HG03378 (cell line): ENCODE results near the gene ATP13A3.

Experiments used
- ATAC-seq: cut with Tn5 transposase; IDR thresholded peaks from one replicate; pipeline ENCODE4 v1.9.1; 2021; ENCODE audit warnings: mild to moderate bottlenecking, moderate library complexity; ENCODE audit not compliant: unreplicated experiment

Gene ATP13A3

GRCh38 chr3:194396539-194396858 lies 90.3 kb downstream of the ATP13A3 start:
- no peak for ATAC-seq

- no peak for ATAC-seq
Measured at GRCh38 chr3:194395778-194396538, 90.8 kb downstream of the ATP13A3 start.

- no peak for ATAC-seq
Measured at GRCh38 chr3:194395212-194395611, 91.6 kb downstream of the ATP13A3 start.

- ATAC-seq: no peak
Measured at GRCh38 chr3:194392576-194392975, 94.2 kb downstream of the ATP13A3 start.

- no peak for ATAC-seq
Measured at GRCh38 chr3:194390835-194391234, 96.0 kb downstream of the ATP13A3 start.

- ATAC-seq: no peak
Measured at GRCh38 chr3:194389269-194389668, 97.5 kb downstream of the ATP13A3 start.

- no peak for ATAC-seq
Measured at GRCh38 chr3:194387926-194388418, 98.8 kb downstream of the ATP13A3 start.

GRCh38 chr3:194387276-194387675 lies 99.5 kb downstream of the ATP13A3 start:
- ATAC-seq: no peak

- no peak for ATAC-seq
Measured at GRCh38 chr3:194386648-194387047, 100.2 kb downstream of the ATP13A3 start.

- ATAC-seq: no peak
Measured at GRCh38 chr3:194386066-194386465, 100.7 kb downstream of the ATP13A3 start.

- ATAC-seq: no peak
Measured at GRCh38 chr3:194384569-194385001, 102.2 kb downstream of the ATP13A3 start.

- no peak for ATAC-seq
Measured at GRCh38 chr3:194384156-194384555, 102.6 kb downstream of the ATP13A3 start.

GRCh38 chr3:194383276-194383940 lies 103.4 kb downstream of the ATP13A3 start:
- ATAC-seq: no peak

- no peak for ATAC-seq
Measured at GRCh38 chr3:194382892-194383223, 103.9 kb downstream of the ATP13A3 start.

- no peak for ATAC-seq
Measured at GRCh38 chr3:194382196-194382891, 104.5 kb downstream of the ATP13A3 start.

GRCh38 chr3:194381460-194381875 lies 105.3 kb downstream of the ATP13A3 start:
- no peak for ATAC-seq

- no peak for ATAC-seq
Measured at GRCh38 chr3:194380326-194380725, 106.5 kb downstream of the ATP13A3 start.

GRCh38 chr3:194379651-194380050 lies 107.2 kb downstream of the ATP13A3 start:
- ATAC-seq: no peak

GRCh38 chr3:194379231-194379630 lies 107.6 kb downstream of the ATP13A3 start:
- no peak for ATAC-seq

- no peak for ATAC-seq
Measured at GRCh38 chr3:194377708-194378107, 109.1 kb downstream of the ATP13A3 start.

GRCh38 chr3:194376241-194376560 lies 110.6 kb downstream of the ATP13A3 start:
- ATAC-seq: no peak
